Measurements from ENCODE around the gene ELMO1. TPM values are rescaled to one million over a fixed set of nuclear protein-coding genes. Genes with fewer than 3 reads are reported as not detected.

ELMO1 gene
- total and polyA plus RNA-seq, 2 of the 13 experiments (the other 11 are each of a cell fraction or from before 2014, with no cell fraction given), result 0.11 to 0.17 TPM

- 0 out of 2 replicates have a peak, but pooled peaks have one; percentile 24 for TF ChIP-seq PAXIP1 (CRISPR knock-in tag; conservative IDR thresholded peaks at IDR 0.05)
- no peak for TF ChIP-seq PTBP1 (IDR thresholded peaks at IDR 0.05; ENCODE audit: low read depth, low read length, poor library complexity, severe bottlenecking)
- TF ChIP-seq HCFC1 (IDR thresholded peaks at IDR 0.05; ENCODE audit: low read depth, low read length), result no peak
- TF ChIP-seq ZNF383 (CRISPR knock-in tag; IDR thresholded peaks at IDR 0.05; ENCODE audit: borderline replicate concordance), result no peak
- no peak for TF ChIP-seq ZNF101 (CRISPR knock-in tag; IDR thresholded peaks at IDR 0.05; ENCODE audit: borderline replicate concordance, low read depth)
- peak; percentile 60; the same call in 1 of the 2 replicates for TF ChIP-seq ZNF7 (CRISPR knock-in tag; IDR thresholded peaks at IDR 0.05)
- TF ChIP-seq LCORL (IDR thresholded peaks at IDR 0.05), result no peak
- peak; percentile 24; the same call in 1 of the 2 replicates for TF ChIP-seq LCORL (CRISPR knock-in tag; IDR thresholded peaks at IDR 0.05)
- peak; percentile 83 for TF ChIP-seq HNF4A (CRISPR knock-in tag; IDR thresholded peaks at IDR 0.05)
- peak; percentile 66; the same call in 1 of the 2 replicates for TF ChIP-seq HNF4G (IDR thresholded peaks at IDR 0.05; ENCODE audit: borderline replicate concordance, low read depth, low read length)
- TF ChIP-seq HNF4G (CRISPR knock-in tag; IDR thresholded peaks at IDR 0.05; ENCODE audit: borderline replicate concordance, low read depth), result no peak
- TF ChIP-seq THRA (CRISPR knock-in tag; IDR thresholded peaks at IDR 0.05; ENCODE audit: borderline replicate concordance), result peak; percentile 70; the same call in 1 of the 2 replicates
- TF ChIP-seq ZMYM4 (CRISPR knock-in tag; IDR thresholded peaks at IDR 0.05), result 0 out of 2 replicates have a peak, but pooled peaks have one; percentile 13
- TF ChIP-seq RXRB (CRISPR knock-in tag; IDR thresholded peaks at IDR 0.05; ENCODE audit: borderline replicate concordance), result peak; percentile 14; the same call in 1 of the 2 replicates
These were observed 34.2 kb downstream of the ELMO1 start (continued) for GRCh38 chr7:37414352-37414983.

All from HepG2 (cell line).